ENCODE measurements around the gene UBR1.

Gene UBR1

DNA sequence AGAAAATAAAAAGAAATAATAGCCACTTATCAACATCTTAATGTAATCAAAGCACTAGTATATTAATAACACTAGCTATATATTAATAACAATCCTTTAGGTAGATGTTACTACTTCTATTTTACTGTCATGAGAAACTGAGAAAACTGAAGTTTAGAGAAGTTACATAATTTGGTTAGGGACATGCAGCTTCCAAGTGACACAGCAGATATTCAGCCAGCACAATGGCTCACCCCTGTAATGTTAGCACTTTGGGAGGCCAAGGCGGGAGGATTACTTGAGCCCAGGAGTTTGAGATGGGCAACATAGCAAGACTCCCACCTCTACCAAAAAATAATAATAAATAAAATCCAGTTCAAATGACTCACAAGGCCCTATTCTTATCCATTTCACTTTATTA lies 1.9 kb upstream of the UBR1 start:
- no peak for DNase-seq

DNA sequence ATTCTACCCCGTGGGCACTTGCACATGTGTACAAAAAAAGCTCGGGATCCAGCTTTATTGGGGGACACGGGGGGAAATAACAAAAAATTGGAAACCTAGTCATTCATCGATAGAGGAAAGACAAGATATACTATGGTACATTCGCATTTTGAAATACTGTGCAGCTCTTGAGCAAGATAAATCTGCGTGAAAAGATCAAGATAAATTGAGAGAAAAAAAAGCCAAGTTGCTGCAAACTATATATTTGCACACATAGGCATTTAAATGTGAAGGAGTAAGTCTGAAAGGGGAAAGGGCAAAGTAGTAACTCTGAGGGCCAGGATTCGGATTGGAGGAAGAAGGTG lies 620 bp upstream of the UBR1 start:
- no peak for DNase-seq

DNA sequence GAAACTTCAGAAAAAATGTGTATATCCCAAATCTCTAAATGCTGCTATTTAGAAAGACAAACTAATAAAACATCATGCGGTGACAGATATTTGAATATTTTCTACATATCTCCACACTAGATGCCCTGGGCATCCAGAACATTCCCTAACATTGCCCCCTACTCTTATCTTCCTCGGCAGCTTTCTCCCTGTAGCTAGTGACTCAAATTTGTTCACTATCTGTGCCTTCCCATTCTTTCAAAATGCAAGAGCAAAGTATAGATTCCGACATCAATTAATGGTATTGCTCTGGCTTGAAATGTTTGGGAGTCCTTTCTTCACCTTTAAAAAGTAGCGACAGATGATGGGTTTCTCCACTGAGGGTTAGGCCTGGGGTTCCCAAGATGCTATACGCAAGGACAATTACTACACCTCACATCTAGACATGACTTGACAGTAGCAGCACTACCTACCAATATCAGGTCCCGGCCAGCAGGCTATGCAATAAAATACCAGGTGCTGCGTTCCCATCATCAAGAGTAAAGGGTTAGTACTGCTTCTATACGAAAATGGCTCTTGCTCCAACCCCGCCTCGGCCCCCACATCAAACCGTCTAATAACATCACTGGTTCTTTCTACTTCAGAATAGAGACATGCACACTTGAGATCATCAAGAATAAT lies 631 bp downstream of the UBR1 start:
- DNase-seq: peak in 15 of 56 donors; percentile 6 to 64 (median 29)

DNA sequence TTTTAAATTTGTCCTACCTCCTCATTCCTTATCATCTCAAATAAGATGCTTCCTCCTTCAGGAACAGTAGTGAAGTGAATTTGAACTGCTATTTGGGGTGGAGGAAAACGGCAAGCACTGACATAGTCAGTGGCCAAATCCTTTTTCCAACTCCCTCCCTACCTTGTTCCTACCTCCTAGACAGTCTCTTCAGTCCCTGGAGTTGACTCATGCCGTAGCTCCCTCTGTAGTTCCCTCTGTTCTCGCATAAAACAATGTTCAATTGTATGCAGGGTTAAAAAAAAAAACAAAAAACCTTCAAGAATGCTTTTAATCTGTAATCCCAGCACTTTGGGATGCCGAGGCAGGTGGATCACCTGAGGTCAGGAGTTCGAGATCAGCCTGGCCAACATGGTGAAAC lies 1.4 kb downstream of the UBR1 start:
- no peak for DNase-seq

DNA sequence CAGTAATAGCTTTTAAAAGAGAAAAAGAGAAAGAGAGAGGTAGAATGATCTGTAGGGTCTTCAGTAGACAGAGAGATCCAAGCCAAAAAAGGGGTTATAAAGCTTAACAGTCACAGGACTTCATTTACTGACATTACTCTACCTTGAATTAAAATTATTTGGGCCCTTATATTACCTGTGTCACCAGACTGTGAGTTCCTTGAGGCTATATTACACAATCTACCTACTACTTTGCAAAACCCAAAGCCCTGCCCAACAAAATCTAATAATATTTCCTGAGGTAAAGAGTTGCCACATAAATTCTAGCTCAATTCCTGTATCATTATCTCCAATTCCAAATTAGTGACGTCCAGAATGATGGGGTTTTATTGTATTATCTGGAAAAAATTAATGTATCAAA lies 1.9 kb downstream of the UBR1 start:
- DNase-seq: no peak

DNA sequence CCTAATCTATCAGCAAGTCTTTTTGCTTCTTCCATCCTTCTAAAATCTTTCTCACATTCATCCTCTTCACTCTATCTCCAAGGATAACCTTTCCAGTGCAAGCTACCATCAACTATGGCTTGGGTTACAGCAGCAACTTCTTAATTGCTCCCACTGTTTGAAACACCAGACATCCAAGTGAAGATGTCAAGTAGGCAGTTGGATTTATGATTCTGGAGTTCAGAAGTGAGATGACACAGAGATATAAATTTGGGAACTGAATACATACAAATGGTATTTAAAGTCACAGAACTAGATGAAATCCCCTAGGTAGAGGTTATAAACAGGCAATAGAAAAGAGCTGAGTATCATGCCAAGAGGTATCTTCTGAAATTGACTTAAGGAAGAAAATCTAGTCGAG lies 3.7 kb downstream of the UBR1 start:
- no peak for DNase-seq

DNA sequence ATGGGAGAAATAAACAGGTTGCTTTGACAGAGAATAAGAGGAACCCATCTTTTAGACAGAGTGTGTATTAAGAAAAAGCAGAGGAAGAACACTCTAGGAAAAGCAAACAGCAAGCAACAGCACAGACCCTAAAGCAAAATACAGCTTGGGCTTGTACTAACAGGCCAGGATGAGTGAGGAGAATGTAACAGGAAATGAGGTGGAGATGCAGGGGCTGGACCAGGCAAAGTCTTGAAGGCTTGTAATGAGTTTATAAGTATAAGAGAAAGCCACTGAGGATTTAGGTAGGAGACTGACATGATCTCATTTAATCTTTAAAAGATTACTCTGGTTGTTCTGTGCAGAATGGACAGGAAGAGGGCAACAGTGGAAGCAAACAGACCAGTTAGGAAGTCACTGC lies 4.9 kb downstream of the UBR1 start:
- no peak for DNase-seq

DNA sequence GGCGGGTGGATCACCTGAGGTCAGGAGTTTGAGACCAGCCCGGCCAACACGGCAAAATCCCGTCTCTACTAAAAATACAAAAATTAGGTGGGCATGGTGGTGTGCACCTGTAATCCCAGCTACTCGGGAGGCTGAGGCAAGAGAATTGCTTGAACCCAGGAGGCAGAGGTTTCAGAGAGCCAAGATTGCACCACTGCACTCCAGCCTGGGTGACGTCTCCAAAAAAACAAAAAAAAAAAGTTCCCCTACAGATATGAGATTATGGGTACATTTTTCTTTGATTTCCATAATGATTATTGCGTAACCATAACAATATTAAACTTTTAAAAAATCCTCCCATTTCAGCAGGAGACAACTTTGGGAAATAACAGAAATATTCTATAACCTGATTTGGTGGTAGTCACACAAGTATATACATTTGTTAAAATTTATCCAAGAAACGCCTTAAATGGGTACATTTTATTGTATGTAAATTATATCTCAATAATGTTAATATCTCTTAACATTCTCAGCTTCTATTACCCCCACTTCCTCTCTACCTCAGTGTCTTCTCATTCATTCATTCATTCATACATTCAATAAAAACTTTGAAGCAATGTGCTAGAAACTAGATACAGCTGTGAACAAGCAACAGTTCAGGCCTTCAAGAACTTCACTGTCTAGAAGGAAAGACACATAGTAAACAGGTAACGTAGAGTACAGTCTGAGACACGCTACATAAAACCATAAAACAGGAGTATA lies 6.6 kb downstream of the UBR1 start:
- no peak for DNase-seq

DNA sequence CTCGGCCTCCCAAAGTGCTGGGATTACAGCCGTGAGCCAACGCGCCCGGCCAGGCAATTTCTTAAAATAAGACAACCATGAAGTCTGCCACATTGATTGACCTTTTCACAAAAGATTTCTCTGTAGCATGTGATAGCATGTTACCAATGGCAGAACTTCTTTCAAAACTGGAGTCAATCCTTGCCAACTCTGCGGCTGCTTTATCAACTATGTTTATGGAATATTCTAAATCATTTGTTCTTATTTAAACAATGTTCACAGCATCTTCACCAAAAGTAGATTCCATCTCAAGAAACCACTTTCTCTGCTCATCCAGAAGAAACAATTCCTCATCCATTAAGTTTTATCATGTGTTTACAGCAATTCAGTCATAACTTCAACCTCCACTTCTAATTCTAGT lies 9.4 kb downstream of the UBR1 start:
- DNase-seq: no peak

DNA sequence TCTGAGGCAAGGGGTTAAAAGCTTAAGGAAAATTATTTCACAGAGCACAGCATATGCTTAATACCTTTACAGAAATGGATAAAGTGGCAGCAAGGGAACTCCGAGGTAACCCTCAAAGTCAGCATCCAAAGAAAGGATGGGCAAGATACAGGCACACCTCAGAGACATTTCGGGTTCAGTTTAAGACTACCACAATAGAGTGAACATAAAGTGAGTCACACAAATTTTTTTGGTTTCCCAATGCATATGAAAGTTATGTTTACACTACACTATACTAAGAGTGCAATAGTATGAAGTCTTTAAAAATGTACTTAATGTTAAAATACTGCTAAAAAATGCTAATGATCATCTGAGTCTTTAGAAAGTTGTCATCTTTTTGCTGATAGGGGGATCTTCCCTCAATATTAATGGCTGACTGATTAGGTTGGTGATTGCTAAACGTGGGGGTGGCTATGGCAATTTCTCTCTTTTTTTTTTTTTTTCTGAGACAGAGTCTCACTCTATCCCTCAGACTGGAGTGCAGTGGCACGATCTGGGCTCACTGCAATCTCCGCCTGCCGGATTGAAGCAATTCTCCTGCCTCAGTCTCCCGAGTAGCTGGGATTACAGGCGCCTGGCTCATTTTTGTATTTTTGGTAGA lies 10.0 kb downstream of the UBR1 start:
- DNase-seq: no peak

DNA sequence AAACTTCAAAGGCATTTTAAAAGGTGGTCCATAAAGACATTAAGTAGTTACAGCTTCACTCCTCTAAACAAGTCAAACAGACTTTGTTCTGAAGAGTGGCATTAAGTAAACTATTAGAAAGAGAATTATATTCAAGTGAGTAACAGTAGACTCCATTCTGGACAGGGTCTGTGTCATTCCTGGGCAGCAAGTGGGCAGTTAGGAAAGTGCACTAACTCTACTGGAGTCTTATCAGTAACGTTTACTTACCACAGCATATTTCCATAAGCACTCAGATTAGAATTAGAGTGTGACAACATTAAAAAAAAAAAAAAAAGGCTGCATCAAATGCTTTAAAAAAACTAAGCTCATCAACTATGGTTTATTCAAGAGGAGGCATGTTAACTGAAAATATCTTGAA lies 10.6 kb downstream of the UBR1 start:
- no peak for DNase-seq

DNA sequence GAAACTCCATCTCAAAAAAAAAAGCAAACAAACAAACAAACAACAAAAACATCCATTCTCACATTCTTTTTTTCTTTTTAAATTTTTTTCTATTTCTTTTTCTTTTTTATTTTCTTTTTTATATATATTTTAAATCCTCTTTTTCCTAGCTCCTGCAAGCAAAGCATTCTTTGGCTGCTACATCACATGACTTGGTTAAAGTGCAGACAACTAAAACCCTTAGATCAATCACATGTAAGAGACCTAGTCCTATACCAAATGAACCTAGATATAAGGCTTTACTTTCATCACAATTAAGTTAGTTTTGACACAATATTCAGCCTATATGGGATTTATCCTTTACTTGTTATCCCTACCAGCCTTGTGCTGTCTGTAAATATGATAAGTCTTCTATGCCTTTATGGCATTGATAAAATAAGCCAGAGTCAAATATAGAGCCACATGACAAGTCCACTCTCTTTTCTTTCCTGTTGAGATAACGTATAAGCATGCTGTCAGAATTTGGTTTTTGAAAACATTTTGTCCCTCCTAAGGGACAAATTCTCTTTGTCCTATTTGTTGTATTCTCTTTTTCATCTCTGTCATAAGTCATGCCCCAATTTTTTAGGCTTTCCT lies 11.3 kb downstream of the UBR1 start:
- no peak for DNase-seq

DNA sequence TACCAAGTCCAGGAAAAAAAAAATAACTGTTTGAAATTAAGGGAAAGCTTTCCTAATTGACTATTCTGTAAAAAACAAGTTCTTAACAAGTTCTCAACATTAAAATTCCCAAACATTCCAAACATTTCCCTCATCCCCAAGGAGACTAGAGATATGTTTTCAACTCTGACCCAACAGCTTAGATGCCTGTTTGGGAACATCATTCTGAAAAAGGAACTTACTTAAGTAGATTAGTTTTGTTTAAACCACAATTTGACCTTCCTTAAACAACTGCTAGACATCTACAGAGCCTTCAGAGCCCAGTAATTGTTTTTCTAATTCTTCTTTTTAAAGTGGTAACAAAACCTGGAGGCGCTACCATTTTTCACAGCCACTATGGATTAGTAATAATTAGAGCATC lies 12.8 kb downstream of the UBR1 start:
- no peak for DNase-seq

DNA sequence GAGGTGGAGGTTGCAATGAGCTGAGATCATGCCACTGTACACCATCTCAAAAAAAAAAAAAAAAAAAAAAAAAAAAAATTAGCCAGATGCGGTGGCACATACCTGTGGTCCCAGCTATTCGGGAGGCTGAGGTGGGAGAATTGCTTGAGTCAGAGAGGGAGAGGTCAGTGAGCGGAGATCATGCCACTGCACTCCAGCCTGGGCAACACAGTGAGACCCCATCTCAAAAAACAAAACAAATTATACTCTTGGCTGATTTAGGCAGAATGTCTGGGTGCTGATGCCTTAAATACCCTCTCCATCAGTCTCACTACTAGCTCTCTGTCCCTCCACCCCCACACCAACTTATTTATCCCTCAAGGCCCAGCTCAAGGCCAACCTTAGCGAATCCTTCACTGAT lies 14.0 kb downstream of the UBR1 start:
- DNase-seq: no peak

DNA sequence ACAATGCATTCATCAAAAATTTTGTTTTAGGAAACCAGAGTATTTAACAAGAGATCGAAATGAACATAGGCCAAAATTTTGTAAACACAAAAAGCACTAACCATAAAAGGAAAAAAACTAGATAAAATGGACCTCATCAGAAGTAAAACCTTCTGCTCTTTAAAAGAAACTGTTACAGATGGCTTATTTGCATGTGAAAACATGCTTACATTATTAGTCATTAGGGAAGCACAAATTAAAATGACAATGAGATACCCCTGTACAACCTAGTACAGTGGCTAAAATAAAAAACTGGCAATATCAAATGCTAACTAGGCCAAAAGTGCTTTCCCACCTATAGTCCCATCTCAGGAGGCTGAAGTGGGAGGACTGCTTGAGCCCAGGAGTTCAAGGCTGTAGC lies 19.3 kb downstream of the UBR1 start:
- no peak for DNase-seq

DNA sequence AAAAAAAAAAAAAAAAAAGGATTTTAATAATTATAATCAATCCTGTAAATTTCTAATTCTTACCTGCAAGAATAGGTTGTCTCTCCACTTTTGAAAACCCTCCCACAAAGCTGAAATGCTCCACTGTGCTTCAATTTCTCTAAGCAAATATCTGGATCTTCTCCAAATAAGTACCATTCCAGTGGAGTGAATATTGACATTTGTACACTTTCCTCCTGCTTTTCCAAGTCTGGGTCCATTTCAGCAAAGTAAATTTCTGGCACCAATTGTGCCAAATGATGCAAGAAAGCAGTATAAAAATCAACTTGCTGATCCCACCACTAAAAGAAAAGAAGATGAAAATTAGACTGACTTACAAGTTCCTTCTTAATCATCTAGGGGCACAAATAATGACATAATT lies 19.9 kb downstream of the UBR1 start:
- DNase-seq: no peak

DNA sequence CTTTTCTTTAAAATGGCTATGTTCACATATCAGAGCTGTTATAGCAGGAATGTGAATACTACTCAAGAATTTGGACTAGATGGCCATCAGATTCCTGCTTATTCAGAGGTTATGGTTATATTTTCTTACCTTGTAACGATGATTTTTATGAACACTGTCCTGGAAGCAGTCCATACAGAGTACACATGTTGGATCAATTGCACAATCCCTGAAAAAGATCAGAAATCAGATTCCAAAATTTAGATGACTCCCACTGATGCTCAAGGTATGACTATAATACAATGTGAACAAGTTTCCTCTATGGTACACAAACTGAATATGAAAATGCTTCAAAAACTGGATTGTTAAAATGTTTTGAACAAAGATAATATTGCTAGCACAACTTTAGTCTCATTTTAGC lies 23.3 kb downstream of the UBR1 start:
- no peak for DNase-seq

DNA sequence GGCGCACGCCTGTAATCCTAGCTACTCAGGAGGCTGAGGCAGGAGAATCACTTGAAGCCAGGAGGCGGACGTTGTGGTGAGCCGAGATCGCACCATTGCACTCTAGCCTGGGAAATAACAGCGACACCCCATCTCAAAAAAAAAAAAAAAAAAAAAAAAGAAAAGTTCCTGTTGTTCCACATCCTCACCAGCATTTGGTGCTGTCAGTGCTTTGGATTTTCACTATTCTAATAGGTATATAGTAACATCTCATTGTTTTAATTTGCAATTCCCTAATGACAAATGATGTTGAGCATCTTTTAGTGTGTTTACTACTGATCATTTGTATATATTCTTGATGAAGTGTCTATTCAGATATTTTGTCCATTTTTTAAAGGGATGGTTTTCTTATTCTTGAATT lies 24.6 kb downstream of the UBR1 start:
- no peak for DNase-seq

DNA sequence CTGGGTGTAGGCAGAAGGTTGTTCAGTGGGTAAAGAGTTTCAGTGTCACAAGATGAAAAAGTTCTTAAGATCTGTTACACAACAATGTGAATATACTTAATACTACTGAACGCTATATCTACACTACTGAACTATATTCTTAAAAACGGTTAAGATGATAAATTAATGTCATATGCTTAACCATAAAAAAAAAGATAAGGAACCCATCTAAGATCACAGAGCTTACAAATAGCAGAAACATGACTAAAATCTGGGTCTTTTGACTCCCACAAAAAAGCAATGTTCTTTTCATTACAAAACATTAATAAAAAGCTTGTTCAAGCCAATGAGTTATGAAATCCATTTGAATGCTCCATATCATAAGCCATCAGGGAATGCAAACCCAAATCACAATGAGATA lies 34.4 kb downstream of the UBR1 start:
- no peak for DNase-seq

DNA sequence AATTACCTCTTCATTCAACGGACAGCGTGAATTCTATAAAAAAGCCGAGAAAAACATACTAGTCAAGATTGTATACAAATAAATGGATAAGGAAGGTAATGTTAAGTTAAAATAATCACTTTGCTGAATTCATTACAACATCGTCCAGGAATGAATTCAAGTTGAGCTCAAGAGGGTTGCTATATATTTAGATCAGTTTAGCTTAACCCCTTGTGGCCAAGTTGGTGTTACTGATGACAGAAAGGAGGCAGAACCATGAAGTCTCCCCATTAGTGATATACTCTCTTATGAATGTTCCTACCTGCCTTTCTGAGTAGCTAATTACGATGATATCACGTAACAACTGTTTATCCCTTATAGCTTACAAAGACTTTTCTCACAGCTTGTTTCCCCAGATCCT lies 34.9 kb downstream of the UBR1 start:
- no peak for DNase-seq

DNA sequence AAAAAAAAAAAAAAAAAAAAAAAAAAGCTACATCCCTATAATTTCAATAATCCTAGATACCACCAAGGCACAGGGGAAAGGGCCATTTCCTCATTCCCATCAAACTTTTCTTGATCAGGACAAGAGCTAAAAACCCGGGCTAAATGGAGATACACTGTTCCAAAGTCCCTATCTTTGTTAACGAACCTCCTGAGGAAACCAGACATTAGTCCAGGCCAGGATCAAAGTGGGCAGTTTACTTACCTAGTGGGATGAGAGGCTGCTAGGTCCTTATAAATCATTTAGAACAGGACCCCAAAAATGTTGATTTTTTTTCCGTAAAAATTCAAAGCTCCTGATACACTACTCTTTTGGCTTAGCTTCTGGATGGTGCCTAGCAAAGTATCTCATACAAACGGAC lies 35.6 kb downstream of the UBR1 start:
- no peak for DNase-seq

DNA sequence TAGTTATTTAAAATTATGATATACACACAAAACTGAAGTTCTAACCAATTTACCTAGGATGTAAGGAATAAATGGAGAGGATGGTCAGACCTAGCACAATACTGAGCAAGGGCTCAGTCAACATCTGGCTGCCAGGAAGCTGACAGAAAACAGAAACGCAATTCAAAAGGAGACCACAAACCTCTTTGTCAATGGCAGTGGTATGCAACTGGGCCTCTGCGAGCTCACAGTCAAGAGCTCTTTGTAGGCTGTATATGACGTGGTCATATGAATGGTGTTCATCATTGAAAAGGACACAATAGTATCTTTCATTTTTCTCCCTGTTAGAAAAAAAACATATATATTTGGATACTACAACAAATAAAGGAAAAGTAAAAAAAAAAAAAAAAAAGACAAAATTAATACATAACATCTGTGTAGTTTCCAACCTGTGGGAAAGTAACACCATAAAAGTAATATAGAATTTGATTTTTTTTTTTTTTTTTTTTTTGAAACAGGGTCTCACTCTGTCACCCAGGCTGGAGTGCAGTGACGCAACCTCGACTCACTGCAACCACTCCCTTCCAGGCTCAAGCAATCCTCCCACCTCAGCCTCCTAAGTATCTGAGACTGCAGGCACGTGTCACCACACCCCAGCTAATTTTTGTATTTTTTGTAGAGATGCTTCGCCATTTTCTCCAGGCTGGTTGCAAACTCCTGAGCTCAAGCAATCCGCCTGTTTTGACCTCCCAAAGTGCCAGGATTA lies 37.9 kb downstream of the UBR1 start:
- peak in 8 of 56 donors; percentile 1 to 54 (median 3) for DNase-seq
